K562 (cell line): Measurements from ENCODE around the gene CSF1R. TPM values are rescaled to one million over a fixed set of nuclear protein-coding genes. Genes with fewer than 3 reads are reported as not detected.
"Not testable (repeated sequence)": the region's sequence is repeated elsewhere in the genome, so short reads cannot be mapped to it uniquely, and the experiment has no call there.

Experiments used
- CTBP1 ChIP-seq: fragments of 450-650 bp; IDR thresholded peaks from 2 replicates; pipeline ENCODE4 v1.6.1; 2016; ENCODE audit warnings: borderline replicate concordance
- E2F8 ChIP-seq: fragments of 450-650 bp; IDR thresholded peaks from 2 replicates; pipeline ENCODE4 v1.7.1; 2018; ENCODE audit warnings: mild to moderate bottlenecking, low read depth; ENCODE audit not compliant: partially characterized antibody
- FOXK2 ChIP-seq, 2 experiments: fragments of 450-650 bp; IDR thresholded peaks in 1 of 2; conservative IDR thresholded peaks in 1 of 2; 2 replicates each; pipeline ENCODE4 v1.6.1; 2016; ENCODE audit warnings: low read depth in 2 of 2, mild to moderate bottlenecking in 1 of 2
- FOXM1 ChIP-seq, 2 experiments: fragments of 450-650 bp in 1 of 2; sonication (generic) in 1 of 2; formaldehyde crosslinking in 1 of 2; IDR thresholded peaks; 2 replicates each; pipeline versions ENCODE4 v1.6.1 to v1.9.0; 2017 to 2022; ENCODE audit warnings: low read depth in 2 of 2, mild to moderate bottlenecking in 2 of 2, missing genetic modification reagents in 1 of 2, moderate library complexity in 1 of 2
- IRF9 ChIP-seq: fragments of 450-650 bp; IDR thresholded peaks from 2 replicates; pipeline ENCODE4 v1.6.1; 2016; ENCODE audit warnings: missing biosample characterization, missing genetic modification characterization
- JUN ChIP-seq, 2 experiments: sonication (generic) in 1 of 2; formaldehyde crosslinking in 1 of 2; IDR thresholded peaks; 2 replicates each; pipeline versions ENCODE4 v1.6.1 to v1.8.0; 2012 to 2022; ENCODE audit warnings: borderline replicate concordance in 2 of 2, mild to moderate bottlenecking in 2 of 2, improper control_type of control experiment in 1 of 2, low read depth in 1 of 2, low read length in 1 of 2, missing genetic modification reagents in 1 of 2
- LCOR ChIP-seq: sonication (generic); formaldehyde crosslinking; IDR thresholded peaks from 2 replicates; pipeline ENCODE4 v1.8.0; 2022; ENCODE audit warnings: mild to moderate bottlenecking, missing genetic modification reagents
- MEIS2 ChIP-seq: fragments of 450-650 bp; IDR thresholded peaks from 2 replicates; pipeline ENCODE4 v1.6.1; 2014; ENCODE audit warnings: mild to moderate bottlenecking; ENCODE audit not compliant: partially characterized antibody
- MNT ChIP-seq, 2 experiments: fragments of 450-650 bp; conservative IDR thresholded peaks; 2 replicates each; pipeline ENCODE4 v1.6.1; 2017; ENCODE audit warnings: mild to moderate bottlenecking in 2 of 2, moderate library complexity in 2 of 2
- NFATC3 ChIP-seq: fragments of 450-650 bp; IDR thresholded peaks from 2 replicates; pipeline ENCODE4 v1.6.1; 2017; ENCODE audit warnings: mild to moderate bottlenecking
- POLR2AphosphoS5 ChIP-seq: IDR thresholded peaks from 2 replicates; pipeline ENCODE4 v1.6.1; 2011; ENCODE audit warnings: mild to moderate bottlenecking, low read depth, low read length, moderate library complexity; ENCODE audit not compliant: control insufficient read depth, insufficient read depth
- RCOR1 ChIP-seq, 2 experiments: IDR thresholded peaks; 2 replicates each; pipeline ENCODE4 v1.6.1; 2012; ENCODE audit warnings: low read depth in 2 of 2, low read length in 2 of 2, borderline replicate concordance in 1 of 2, improper control_type of control experiment in 1 of 2
- SMARCC2 ChIP-seq: fragments of 450-650 bp; IDR thresholded peaks from 2 replicates; pipeline ENCODE4 v1.6.1; 2017; ENCODE audit warnings: antibody characterized with exemption, moderate library complexity, mild to moderate bottlenecking, low read depth
- SP1 ChIP-seq: sonication (generic); formaldehyde crosslinking; IDR thresholded peaks from 2 replicates; pipeline ENCODE4 v1.8.1; 2022; ENCODE audit warnings: mild to moderate bottlenecking, missing genetic modification reagents
- TEAD1 ChIP-seq, 2 experiments: fragments of 450-650 bp in 1 of 2; sonication (generic) in 1 of 2; formaldehyde crosslinking; IDR thresholded peaks; 2 replicates each; pipeline versions ENCODE4 v1.4.0 to v1.8.0; 2020 to 2022; ENCODE audit warnings: mild to moderate bottlenecking in 2 of 2, missing genetic modification reagents in 1 of 2
- ZNF24 ChIP-seq: fragments of 450-650 bp; IDR thresholded peaks from 2 replicates; pipeline ENCODE4 v1.6.1; 2016
- ZNF589 ChIP-seq: fragments of 200-800 bp; sonication (Bioruptor generic); IDR thresholded peaks from 2 replicates; pipeline ENCODE4 v1.6.1; 2016; ENCODE audit warnings: low read depth, missing genetic modification characterization, missing compliant biosample characterization
- ZNF639 ChIP-seq, 2 experiments: fragments of 200-800 bp in 1 of 2; sonication (Bioruptor generic) in 1 of 2; sonication (generic) in 1 of 2; formaldehyde crosslinking in 1 of 2; IDR thresholded peaks in 1 of 2; conservative IDR thresholded peaks in 1 of 2; 2 replicates each; pipeline versions ENCODE4 v1.5.0 to v1.6.1; 2016 to 2020; ENCODE audit warnings: missing compliant biosample characterization in 1 of 2, missing genetic modification characterization in 1 of 2, missing genetic modification reagents in 1 of 2
- polyA plus RNA-seq, 8 experiments: library from polyadenylated mRNA; depleted of rRNA in 4 of 8; stranded (reverse) in 5 of 8; unstranded in 3 of 8; fragments of >200 nt; fragmentation: Nextera tagmentation in 2 of 8; fragmentation: Illumina TruSeq in 1 of 8; extraction: Ambion mirVana in 2 of 8; extraction: Trizol in 1 of 8; gene quantifications; 2 replicates each; pipeline versions ENCODE4 v1.2.1 to v1.2.3, GENCODE V29; 2011 to 2014; ENCODE audit warnings: inconsistent platforms in 1 of 8, missing spikeins in 1 of 8
- total RNA-seq, 7 experiments: library from RNA; depleted of rRNA in 6 of 7; stranded (reverse); fragments of >200 nt in 6 of 7; fragmentation: Illumina TruSeq in 2 of 7; extraction: Trizol in 2 of 7; gene quantifications; 2 replicates each; pipeline versions ENCODE4 v1.2.1 to v1.2.3, GENCODE V29; 2011 to 2021; ENCODE audit warnings: low replicate concordance in 1 of 7

Gene CSF1R
- total and polyA plus RNA-seq, 9 of the 15 experiments (the other 6 are each of a cell fraction or from before 2014, with no cell fraction given), result 0.03 to 0.64 (median 0.20) TPM; not detected in 6

- TF ChIP-seq ZNF639 (CRISPR knock-in tag; conservative IDR thresholded peaks at IDR 0.05 in 1 of 2, IDR thresholded peaks at IDR 0.05 in 1 of 2), result 0 out of 4 replicates have a peak, but pooled peaks of 1 of the 2 experiments have one; percentile 30
- peak; percentile 98 for TF ChIP-seq JUN (IDR thresholded peaks at IDR 0.05; ENCODE audit: borderline replicate concordance, low read depth, low read length)
- peak; percentile 99 for TF ChIP-seq JUN (CRISPR knock-in tag; IDR thresholded peaks at IDR 0.05; ENCODE audit: borderline replicate concordance)
- peak; percentile 17 to 89; a peak in 3 of 4 replicates for TF ChIP-seq RCOR1 (IDR thresholded peaks at IDR 0.05; ENCODE audit: borderline replicate concordance in 1 of 2, low read depth in 2 of 2, low read length in 2 of 2)
- peak; percentile 74 for TF ChIP-seq MEIS2
- TF ChIP-seq E2F8, result peak; percentile 89
- peak; percentile 94 for TF ChIP-seq CTBP1
- TF ChIP-seq SP1 (CRISPR knock-in tag), result peak; percentile 45; the same call in 1 of the 2 replicates
- peak; percentile 83 for TF ChIP-seq NFATC3
- TF ChIP-seq LCOR, result peak; percentile 79
- TF ChIP-seq ZNF589 (CRISPR knock-in tag), result peak; percentile 74; the same call in 1 of the 2 replicates
- TF ChIP-seq IRF9 (tag), result 0 out of 2 replicates have a peak, but pooled peaks have one; percentile 18
- TF ChIP-seq TEAD1 (CRISPR knock-in tag; IDR thresholded peaks at IDR 0.05), result peak in 1 of 2 experiments; percentile 71; a peak in 1 of 4 replicates
- peak; percentile 87 for TF ChIP-seq POLR2AphosphoS5
- TF ChIP-seq ZNF24, result peak; percentile 26; the same call in 1 of the 2 replicates
- peak; percentile 95 for TF ChIP-seq SMARCC2
- peak; percentile 72 to 75 for TF ChIP-seq FOXK2 (conservative IDR thresholded peaks at IDR 0.05 in 1 of 2, IDR thresholded peaks at IDR 0.05 in 1 of 2; ENCODE audit: low read depth in 2 of 2)
- TF ChIP-seq FOXM1 (IDR thresholded peaks at IDR 0.05; ENCODE audit: low read depth), result 0 out of 2 replicates have a peak, but pooled peaks have one; percentile 7
- not testable (repeated sequence) for TF ChIP-seq FOXM1 (CRISPR knock-in tag; IDR thresholded peaks at IDR 0.05; ENCODE audit: low read depth)
- peak in 1 of 2 experiments; percentile 89 for TF ChIP-seq MNT (conservative IDR thresholded peaks at IDR 0.05)
Observed at GRCh38 chr5:150050172-150050811, 36.1 kb downstream of the CSF1R start (continued).
